NCI-H2227 (cell line): ENCODE measurements around the gene AHDC1.

Experiments
- DNase-seq: peaks from one replicate; lab custom pipeline; 2025; ENCODE audit not compliant: unreplicated experiment; lab: John Stamatoyannopoulos, UW

The AHDC1 gene

GRCh38 chr1:27489501-27489972 is 114.4 kb downstream of the AHDC1 start:
- DNase-seq: peak; percentile 64

- no peak for DNase-seq
Measured at GRCh38 chr1:27487966-27488884, 115.7 kb downstream of the AHDC1 start.

DNA sequence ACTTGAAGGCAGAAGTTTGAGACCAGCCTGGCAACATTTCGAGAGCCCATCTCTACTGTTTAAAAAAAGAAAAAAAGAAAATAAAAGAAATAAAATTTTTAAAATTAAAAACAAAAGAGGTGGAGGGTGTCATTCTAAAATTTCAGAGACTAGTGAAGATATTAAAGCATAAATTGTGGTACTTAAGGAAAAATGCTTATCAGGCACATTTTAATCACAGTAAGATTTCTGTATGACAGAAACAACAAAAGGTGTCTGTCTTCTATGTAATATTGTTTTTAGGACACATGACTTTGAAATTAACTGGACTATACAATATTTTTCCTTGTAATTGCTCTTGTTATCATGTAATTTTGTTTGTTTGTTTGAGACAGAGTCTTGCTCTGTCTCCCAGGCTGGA is 118.6 kb downstream of the AHDC1 start:
- DNase-seq: no peak
